Esophagus squamous epithelium (tissue), 4 donors: ENCODE data around the gene CAPS.

Experiments used
- CTCF ChIP-seq, 6 experiments: fragments of 450-650 bp in 4 of 6; fragments of 200-600 bp in 2 of 6; sonication (generic) in 2 of 6; IDR thresholded peaks; one replicate each; pipeline ENCODE4 v1.5.1; 2016 to 2019; ENCODE audit warnings: antibody characterized with exemption in 6 of 6, mild to moderate bottlenecking in 4 of 6, moderate library complexity in 4 of 6
- POLR2A ChIP-seq, 4 donors: fragments of 450-650 bp; IDR thresholded peaks; one replicate each; pipeline ENCODE4 v1.6.1; 2017; ENCODE audit warnings: antibody characterized with exemption in 4 of 4, mild to moderate bottlenecking in 4 of 4, moderate library complexity in 3 of 4

- TF ChIP-seq POLR2A (IDR thresholded peaks at IDR 0.05) (no peak), CTCF (IDR thresholded peaks at IDR 0.05) (no peak)
Observed at GRCh38 chr19:5926641-5927440, 12.8 kb downstream of the CAPS start.
